Measurements from ENCODE around the gene NBEA.
"Not testable (repeated sequence)": the region's sequence is repeated elsewhere in the genome, so short reads cannot be mapped to it uniquely, and the experiment has no call there.

Gene NBEA

GRCh38 chr13:34971473-34971872 is 29.4 kb downstream of the NBEA start:
- CTCF ChIA-PET: no interaction called here
- peaks cover 0 to 4% (median 0%) of the 10 kb centered on the region in 4 experiments for H3K36me3 ChIP-seq (ENCODE audit: control insufficient read depth in 4 of 4, insufficient read depth in 4 of 4, low read length in 3 of 4)
- POLR2A ChIA-PET: no interaction called here
- H3K4me1 ChIP-seq (ENCODE audit: control extremely low read depth in 1 of 4, control insufficient read depth in 4 of 4, insufficient read depth in 4 of 4, low read length in 3 of 4): peaks cover 0 to 5% (median 2%) of the 10 kb centered on the region in 4 experiments
- no peak overlapping the region for H3K27ac ChIP-seq (ENCODE audit: insufficient read depth in 1 of 2, low read depth in 1 of 2, low read length in 2 of 2, poor library complexity in 1 of 2, severe bottlenecking in 2 of 2)
- no peaks in the 10 kb centered on the region for H3K27me3 ChIP-seq (replicated peaks in 2 of 5; ENCODE audit: control insufficient read depth in 4 of 5, insufficient read depth in 5 of 5, low read length in 4 of 5)
- DNase-seq: no peak
- WGBS (ENCODE audit: insufficient coverage): 100% methylated on average over 1 of the region's 2 CpGs
- peaks cover 0 to 20% (median 2%) of the 10 kb centered on the region in 5 experiments for H3K9me3 ChIP-seq (ENCODE audit: control extremely low read depth in 1 of 5, control insufficient read depth in 4 of 5, insufficient read depth in 2 of 5, low read depth in 1 of 5, low read length in 4 of 5)
- H3K4me3 ChIP-seq (ENCODE audit: control insufficient read depth in 1 of 7, extremely low read depth in 1 of 7, insufficient read depth in 4 of 7, low read depth in 2 of 7, low read length in 6 of 7): no peak overlapping the region

- H3K27ac ChIP-seq (ENCODE audit: insufficient read depth in 1 of 2, low read depth in 1 of 2, low read length in 2 of 2, poor library complexity in 1 of 2, severe bottlenecking in 2 of 2); DNase-seq; H3K4me1 ChIP-seq (ENCODE audit: control extremely low read depth in 1 of 4, control insufficient read depth in 4 of 4, insufficient read depth in 4 of 4, low read length in 3 of 4); H3K27me3 ChIP-seq (replicated peaks in 2 of 5; ENCODE audit: control insufficient read depth in 4 of 5, insufficient read depth in 5 of 5, low read length in 4 of 5); H3K4me3 ChIP-seq (ENCODE audit: control insufficient read depth in 1 of 7, extremely low read depth in 1 of 7, insufficient read depth in 4 of 7, low read depth in 2 of 7, low read length in 6 of 7); CTCF ChIA-PET; POLR2A ChIA-PET; H3K36me3 ChIP-seq (ENCODE audit: control insufficient read depth in 4 of 4, insufficient read depth in 4 of 4, low read length in 3 of 4): not testable (repeated sequence)
- WGBS (ENCODE audit: insufficient coverage): 100% methylated on average over 1 of the region's 5 CpGs
- peaks cover 0 to 19% (median 7%) of the 10 kb centered on the region in 5 experiments for H3K9me3 ChIP-seq (ENCODE audit: control extremely low read depth in 1 of 5, control insufficient read depth in 4 of 5, insufficient read depth in 2 of 5, low read depth in 1 of 5, low read length in 4 of 5)
Measured at GRCh38 chr13:34985199-34985598, 43.1 kb downstream of the NBEA start.

DNA sequence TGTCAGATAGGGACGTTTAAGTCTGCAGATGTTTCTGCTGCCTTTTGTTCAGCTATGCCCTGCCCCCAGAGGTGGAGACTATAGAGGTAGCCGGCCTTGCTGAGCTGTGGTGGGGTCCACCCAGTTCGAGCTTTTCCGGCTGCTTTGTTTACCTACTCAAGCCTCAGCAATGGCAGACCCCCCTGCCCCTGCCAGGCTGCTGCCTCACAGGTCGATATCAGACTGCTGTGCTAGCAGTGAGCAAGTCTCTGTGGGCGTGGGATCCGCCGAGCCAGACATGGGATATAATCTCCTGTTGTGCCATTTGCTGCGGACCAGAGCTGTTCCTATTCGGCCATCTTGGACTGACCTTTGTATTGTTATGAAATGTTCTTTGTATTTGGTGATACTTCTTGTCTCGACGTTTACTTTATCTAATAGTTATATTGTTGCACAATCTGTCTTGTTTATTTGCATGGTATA is 46.3 kb downstream of the NBEA start:
- Histone ChIP-seq H3K27ac (ENCODE audit: insufficient read depth in 1 of 2, low read depth in 1 of 2, low read length in 2 of 2, poor library complexity in 1 of 2, severe bottlenecking in 2 of 2) (no peak overlapping the region), H3K4me1 (ENCODE audit: control extremely low read depth in 1 of 4, control insufficient read depth in 4 of 4, insufficient read depth in 4 of 4, low read length in 3 of 4) (no peaks in the 10 kb centered on the region), H3K36me3 (ENCODE audit: control insufficient read depth in 4 of 4, insufficient read depth in 4 of 4, low read length in 3 of 4) (peaks cover 0 to 5% (median 0%) of the 10 kb centered on the region in 4 experiments), H3K9me3 (ENCODE audit: control extremely low read depth in 1 of 5, control insufficient read depth in 4 of 5, insufficient read depth in 2 of 5, low read depth in 1 of 5, low read length in 4 of 5) (peaks cover 0 to 32% (median 13%) of the 10 kb centered on the region in 5 experiments), H3K4me3 (ENCODE audit: control insufficient read depth in 1 of 7, extremely low read depth in 1 of 7, insufficient read depth in 4 of 7, low read depth in 2 of 7, low read length in 6 of 7) (no peak overlapping the region), H3K27me3 (replicated peaks in 2 of 5; ENCODE audit: control insufficient read depth in 4 of 5, insufficient read depth in 5 of 5, low read length in 4 of 5) (no peaks in the 10 kb centered on the region)
- ChIA-PET POLR2A (no interaction called here), CTCF (no interaction called here)
- no peak for DNase-seq
- 96% methylated on average over 8 of the region's 12 CpGs for WGBS (ENCODE audit: insufficient coverage)

DNA sequence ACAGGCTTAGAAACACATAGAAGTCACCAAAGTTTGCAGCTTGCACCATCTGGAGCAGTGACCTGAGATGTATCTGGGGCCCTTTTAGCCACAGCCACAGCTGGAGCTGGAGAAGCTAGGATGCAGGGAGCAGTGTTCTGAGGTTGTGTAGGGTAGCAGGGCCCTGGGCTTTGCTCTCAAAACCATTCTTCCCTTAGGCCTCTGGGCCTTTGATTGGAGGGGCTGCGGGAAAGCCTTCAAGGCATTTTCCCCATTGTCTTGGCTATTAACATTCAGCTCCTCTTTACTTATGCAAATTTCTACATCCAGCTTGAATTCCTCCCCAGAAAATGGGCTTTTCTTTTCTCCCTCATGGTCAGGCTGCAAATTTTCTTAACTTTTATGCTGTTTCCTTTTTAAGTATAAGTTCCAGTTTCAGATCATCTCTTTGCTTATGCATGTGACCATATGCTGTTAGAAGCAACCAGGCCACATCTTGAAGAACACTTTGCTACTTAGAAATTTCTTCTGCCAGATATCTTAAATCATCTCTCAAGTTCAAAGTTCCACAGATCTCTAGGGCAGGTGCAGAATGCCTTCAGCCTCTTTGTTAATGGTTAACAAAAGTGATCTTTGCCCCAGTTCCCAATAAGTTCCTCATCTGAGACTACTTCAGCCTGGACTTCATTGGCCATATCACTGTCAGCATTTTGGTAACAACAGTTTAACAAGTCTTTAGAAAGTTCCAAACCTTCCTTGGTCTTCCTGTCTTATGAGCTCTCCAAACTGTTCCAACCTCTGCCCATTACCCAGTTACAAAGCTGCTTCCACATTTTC is 48.5 kb downstream of the NBEA start:
- 100% methylated on average over 1 of the region's 1 CpG for WGBS (ENCODE audit: insufficient coverage)
- ChIA-PET CTCF (no interaction called here), POLR2A (no interaction called here)
- Histone ChIP-seq H3K4me1 (ENCODE audit: control extremely low read depth in 1 of 4, control insufficient read depth in 4 of 4, insufficient read depth in 4 of 4, low read length in 3 of 4) (no peaks in the 10 kb centered on the region), H3K4me3 (ENCODE audit: control insufficient read depth in 1 of 7, extremely low read depth in 1 of 7, insufficient read depth in 4 of 7, low read depth in 2 of 7, low read length in 6 of 7) (peak overlapping the region in 1 of 7 experiments; percentile 4), H3K27ac (ENCODE audit: insufficient read depth in 1 of 2, low read depth in 1 of 2, low read length in 2 of 2, poor library complexity in 1 of 2, severe bottlenecking in 2 of 2) (no peak overlapping the region), H3K9me3 (ENCODE audit: control extremely low read depth in 1 of 5, control insufficient read depth in 4 of 5, insufficient read depth in 2 of 5, low read depth in 1 of 5, low read length in 4 of 5) (peaks cover 0 to 30% (median 13%) of the 10 kb centered on the region in 5 experiments), H3K27me3 (replicated peaks in 2 of 5; ENCODE audit: control insufficient read depth in 4 of 5, insufficient read depth in 5 of 5, low read length in 4 of 5) (no peaks in the 10 kb centered on the region), H3K36me3 (ENCODE audit: control insufficient read depth in 4 of 4, insufficient read depth in 4 of 4, low read length in 3 of 4) (peaks cover 0 to 5% (median 0%) of the 10 kb centered on the region in 4 experiments)
- no peak for DNase-seq

DNA sequence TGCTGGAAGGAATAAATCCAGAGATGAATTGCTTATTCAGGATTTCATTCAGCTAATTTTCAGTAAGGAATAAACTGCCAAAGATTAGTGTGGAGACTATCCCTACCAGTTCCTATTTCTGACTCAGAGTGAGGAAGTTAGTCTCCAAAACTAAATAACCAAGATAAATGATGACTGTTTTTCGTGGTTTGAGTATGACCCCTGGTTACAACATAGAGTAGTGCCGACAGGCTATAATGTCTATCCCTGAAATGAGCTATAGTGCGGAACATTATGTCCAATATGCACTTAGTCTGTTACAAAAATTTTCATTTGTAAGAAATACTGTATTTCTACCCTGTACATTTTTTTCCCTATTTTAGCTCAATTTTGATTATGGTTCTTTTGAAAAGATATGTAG is 51.4 kb downstream of the NBEA start:
- peaks cover 0 to 5% (median 0%) of the 10 kb centered on the region in 4 experiments for H3K36me3 ChIP-seq (ENCODE audit: control insufficient read depth in 4 of 4, insufficient read depth in 4 of 4, low read length in 3 of 4)
- H3K9me3 ChIP-seq (ENCODE audit: control extremely low read depth in 1 of 5, control insufficient read depth in 4 of 5, insufficient read depth in 2 of 5, low read depth in 1 of 5, low read length in 4 of 5): peaks cover 0 to 33% (median 13%) of the 10 kb centered on the region in 5 experiments
- no peaks in the 10 kb centered on the region for H3K4me1 ChIP-seq (ENCODE audit: control extremely low read depth in 1 of 4, control insufficient read depth in 4 of 4, insufficient read depth in 4 of 4, low read length in 3 of 4)
- peak in 2 of 3 donors; percentile 20 to 28 for DNase-seq
- ChIA-PET POLR2A (interaction anchor here (0.5 kb wide), 1 partner anchor 1175 kb away, joined by 5 read pairs; no protein-coding TSS in a partner anchor), CTCF (no interaction called here)
- H3K27ac ChIP-seq (ENCODE audit: insufficient read depth in 1 of 2, low read depth in 1 of 2, low read length in 2 of 2, poor library complexity in 1 of 2, severe bottlenecking in 2 of 2): no peak overlapping the region
- H3K27me3 ChIP-seq (replicated peaks in 2 of 5; ENCODE audit: control insufficient read depth in 4 of 5, insufficient read depth in 5 of 5, low read length in 4 of 5): no peaks in the 10 kb centered on the region
- no CpG with 5 or more reads among the region's 3 CpGs for WGBS (ENCODE audit: insufficient coverage)
- H3K4me3 ChIP-seq (ENCODE audit: control insufficient read depth in 1 of 7, extremely low read depth in 1 of 7, insufficient read depth in 4 of 7, low read depth in 2 of 7, low read length in 6 of 7): no peak overlapping the region

- H3K27me3 ChIP-seq (replicated peaks in 2 of 5; ENCODE audit: control insufficient read depth in 4 of 5, insufficient read depth in 5 of 5, low read length in 4 of 5); H3K4me3 ChIP-seq (ENCODE audit: control insufficient read depth in 1 of 7, extremely low read depth in 1 of 7, insufficient read depth in 4 of 7, low read depth in 2 of 7, low read length in 6 of 7); DNase-seq; H3K36me3 ChIP-seq (ENCODE audit: control insufficient read depth in 4 of 4, insufficient read depth in 4 of 4, low read length in 3 of 4); POLR2A ChIA-PET; CTCF ChIA-PET; H3K4me1 ChIP-seq (ENCODE audit: control extremely low read depth in 1 of 4, control insufficient read depth in 4 of 4, insufficient read depth in 4 of 4, low read length in 3 of 4); H3K9me3 ChIP-seq (ENCODE audit: control extremely low read depth in 1 of 5, control insufficient read depth in 4 of 5, insufficient read depth in 2 of 5, low read depth in 1 of 5, low read length in 4 of 5); H3K27ac ChIP-seq (ENCODE audit: insufficient read depth in 1 of 2, low read depth in 1 of 2, low read length in 2 of 2, poor library complexity in 1 of 2, severe bottlenecking in 2 of 2): not testable (repeated sequence)
- no CpG with 5 or more reads among the region's 2 CpGs for WGBS (ENCODE audit: insufficient coverage)
Measured at GRCh38 chr13:35003734-35004133, 61.7 kb downstream of the NBEA start.

GRCh38 chr13:35005051-35005450 is 63.0 kb downstream of the NBEA start:
- 29% methylated on average over 1 of the region's 2 CpGs for WGBS (ENCODE audit: insufficient coverage)
- CTCF ChIA-PET: no interaction called here

More at GRCh38 chr13:35005051-35005450, 63.0 kb downstream of the NBEA start:
- H3K4me1 ChIP-seq (ENCODE audit: control extremely low read depth in 1 of 4, control insufficient read depth in 4 of 4, insufficient read depth in 4 of 4, low read length in 3 of 4): no peaks in the 10 kb centered on the region
- no peak overlapping the region for H3K4me3 ChIP-seq (ENCODE audit: control insufficient read depth in 1 of 7, extremely low read depth in 1 of 7, insufficient read depth in 4 of 7, low read depth in 2 of 7, low read length in 6 of 7)
- H3K9me3 ChIP-seq (ENCODE audit: control extremely low read depth in 1 of 5, control insufficient read depth in 4 of 5, insufficient read depth in 2 of 5, low read depth in 1 of 5, low read length in 4 of 5): peaks cover 0 to 3% (median 0%) of the 10 kb centered on the region in 5 experiments
- POLR2A ChIA-PET: no interaction called here
- no peaks in the 10 kb centered on the region for H3K27me3 ChIP-seq (replicated peaks in 2 of 5; ENCODE audit: control insufficient read depth in 4 of 5, insufficient read depth in 5 of 5, low read length in 4 of 5)
- no peak overlapping the region for H3K27ac ChIP-seq (ENCODE audit: insufficient read depth in 1 of 2, low read depth in 1 of 2, low read length in 2 of 2, poor library complexity in 1 of 2, severe bottlenecking in 2 of 2)
- H3K36me3 ChIP-seq (ENCODE audit: control insufficient read depth in 4 of 4, insufficient read depth in 4 of 4, low read length in 3 of 4): no peaks in the 10 kb centered on the region
- DNase-seq: no peak

Data from common myeloid progenitor, CD34-positive (primary cell).